AG09309 (cell line): ENCODE data around the gene ACTL9.

Experiments
- DNase-seq: peaks from one replicate; pipeline ENCODE4 v3.0.0-alpha.2; 2010; ENCODE audit warnings: low read depth
- H3K4me3 ChIP-seq: 2 replicates; pipeline ENCODE4 v1.5.1; 2011; ENCODE audit warnings: mild to moderate bottlenecking, low read depth, low read length, moderate library complexity; ENCODE audit not compliant: control insufficient read depth
- TF ChIP-seq, protein P1 (sequence below): IDR thresholded peaks from 2 replicates; pipeline ENCODE4 v1.5.1; 2011; ENCODE audit warnings: mild to moderate bottlenecking, low read depth, low read length, inconsistent platforms; ENCODE audit not compliant: insufficient read depth, control insufficient read depth; ENCODE audit errors: missing control alignments

The ACTL9 gene

DNA sequence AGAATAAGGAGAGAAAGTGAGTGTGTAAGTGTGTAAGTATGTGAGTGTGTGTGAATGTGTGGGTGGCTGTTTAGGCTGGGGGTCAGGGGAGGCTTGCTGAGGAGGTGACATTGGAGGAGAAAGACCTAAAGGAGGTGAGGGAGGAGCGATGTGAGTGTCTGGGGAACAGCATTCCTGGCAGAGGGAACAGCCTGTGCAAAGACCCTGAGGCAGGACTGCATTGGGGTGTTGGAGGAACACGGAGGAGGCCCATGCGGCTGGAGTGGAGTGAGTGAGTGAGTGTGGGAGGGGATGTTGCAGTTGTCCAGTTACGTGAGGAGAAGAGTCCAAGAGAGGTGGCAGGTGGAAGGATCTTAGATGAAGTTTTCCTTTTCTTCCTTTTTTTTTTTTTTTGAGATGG is 36.3 kb downstream of the ACTL9 start:
- no peak for DNase-seq
- TF ChIP-seq, protein P1, sequence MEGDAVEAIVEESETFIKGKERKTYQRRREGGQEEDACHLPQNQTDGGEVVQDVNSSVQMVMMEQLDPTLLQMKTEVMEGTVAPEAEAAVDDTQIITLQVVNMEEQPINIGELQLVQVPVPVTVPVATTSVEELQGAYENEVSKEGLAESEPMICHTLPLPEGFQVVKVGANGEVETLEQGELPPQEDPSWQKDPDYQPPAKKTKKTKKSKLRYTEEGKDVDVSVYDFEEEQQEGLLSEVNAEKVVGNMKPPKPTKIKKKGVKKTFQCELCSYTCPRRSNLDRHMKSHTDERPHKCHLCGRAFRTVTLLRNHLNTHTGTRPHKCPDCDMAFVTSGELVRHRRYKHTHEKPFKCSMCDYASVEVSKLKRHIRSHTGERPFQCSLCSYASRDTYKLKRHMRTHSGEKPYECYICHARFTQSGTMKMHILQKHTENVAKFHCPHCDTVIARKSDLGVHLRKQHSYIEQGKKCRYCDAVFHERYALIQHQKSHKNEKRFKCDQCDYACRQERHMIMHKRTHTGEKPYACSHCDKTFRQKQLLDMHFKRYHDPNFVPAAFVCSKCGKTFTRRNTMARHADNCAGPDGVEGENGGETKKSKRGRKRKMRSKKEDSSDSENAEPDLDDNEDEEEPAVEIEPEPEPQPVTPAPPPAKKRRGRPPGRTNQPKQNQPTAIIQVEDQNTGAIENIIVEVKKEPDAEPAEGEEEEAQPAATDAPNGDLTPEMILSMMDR: no peak
- H3K4me3 ChIP-seq: no peak overlapping the region

DNA sequence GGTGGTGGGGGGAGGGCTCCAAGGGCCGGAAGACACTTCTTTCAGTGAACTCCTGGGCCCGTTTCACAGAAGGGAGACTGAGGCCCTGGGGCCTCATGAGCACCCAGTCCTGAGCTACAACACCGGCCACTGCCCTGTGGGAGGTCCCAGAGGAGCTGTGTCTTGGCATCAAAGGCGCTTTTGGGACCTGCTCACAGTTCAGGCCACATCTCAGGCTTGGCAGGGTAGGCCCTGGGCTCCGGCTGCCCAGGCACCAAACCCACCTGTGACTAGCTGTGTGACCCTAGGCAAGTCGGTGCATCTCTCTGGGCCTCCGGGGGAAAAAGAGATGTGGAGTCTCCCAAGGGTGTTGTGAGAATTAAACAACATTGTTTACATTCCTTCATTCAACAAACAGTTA is 38.7 kb downstream of the ACTL9 start:
- DNase-seq: no peak
- TF ChIP-seq, protein P1: no peak
- no peak overlapping the region for H3K4me3 ChIP-seq

DNA sequence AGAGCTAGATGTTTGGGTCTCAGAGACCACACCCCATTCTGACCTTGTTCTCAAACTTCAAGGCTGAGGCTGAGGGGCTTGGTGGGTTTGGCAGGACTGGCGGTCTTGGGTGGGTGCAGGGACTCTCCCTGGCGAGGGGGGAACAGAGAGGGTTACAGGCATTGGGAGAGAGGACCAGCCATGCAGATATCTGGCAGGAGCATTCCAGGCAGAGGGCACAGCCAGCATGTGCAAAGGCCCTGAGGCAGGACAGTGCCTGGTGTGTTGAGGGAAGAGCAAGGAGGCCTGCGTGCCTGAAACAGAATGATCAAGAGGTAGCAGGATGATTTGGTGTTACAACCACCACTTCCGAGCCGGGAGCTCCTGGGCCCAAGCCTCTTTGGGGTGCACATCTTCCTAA is 40.7 kb downstream of the ACTL9 start:
- TF ChIP-seq, protein P1: no peak
- no peak for DNase-seq
- no peak overlapping the region for H3K4me3 ChIP-seq

DNA sequence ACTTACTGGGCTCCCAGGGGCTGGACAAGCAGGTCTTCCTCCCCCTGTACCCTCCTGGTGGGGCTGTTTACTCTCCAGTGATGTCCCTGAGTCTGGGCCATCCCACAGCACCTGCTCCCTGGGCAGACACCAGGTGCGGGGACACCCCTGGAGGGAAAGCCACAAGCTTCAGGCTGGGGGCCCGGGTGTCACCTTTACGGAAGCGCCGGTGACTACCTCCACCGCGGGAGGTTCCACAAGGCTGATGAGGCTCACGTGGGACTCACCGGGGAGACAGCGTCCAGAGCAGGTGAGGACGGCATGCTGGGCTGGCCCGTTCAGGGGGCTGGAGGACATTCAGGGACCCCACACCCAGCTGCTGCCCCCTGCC is 43.3 kb downstream of the ACTL9 start:
- TF ChIP-seq, protein P1: no peak
- DNase-seq: no peak
- no peak overlapping the region for H3K4me3 ChIP-seq

DNA sequence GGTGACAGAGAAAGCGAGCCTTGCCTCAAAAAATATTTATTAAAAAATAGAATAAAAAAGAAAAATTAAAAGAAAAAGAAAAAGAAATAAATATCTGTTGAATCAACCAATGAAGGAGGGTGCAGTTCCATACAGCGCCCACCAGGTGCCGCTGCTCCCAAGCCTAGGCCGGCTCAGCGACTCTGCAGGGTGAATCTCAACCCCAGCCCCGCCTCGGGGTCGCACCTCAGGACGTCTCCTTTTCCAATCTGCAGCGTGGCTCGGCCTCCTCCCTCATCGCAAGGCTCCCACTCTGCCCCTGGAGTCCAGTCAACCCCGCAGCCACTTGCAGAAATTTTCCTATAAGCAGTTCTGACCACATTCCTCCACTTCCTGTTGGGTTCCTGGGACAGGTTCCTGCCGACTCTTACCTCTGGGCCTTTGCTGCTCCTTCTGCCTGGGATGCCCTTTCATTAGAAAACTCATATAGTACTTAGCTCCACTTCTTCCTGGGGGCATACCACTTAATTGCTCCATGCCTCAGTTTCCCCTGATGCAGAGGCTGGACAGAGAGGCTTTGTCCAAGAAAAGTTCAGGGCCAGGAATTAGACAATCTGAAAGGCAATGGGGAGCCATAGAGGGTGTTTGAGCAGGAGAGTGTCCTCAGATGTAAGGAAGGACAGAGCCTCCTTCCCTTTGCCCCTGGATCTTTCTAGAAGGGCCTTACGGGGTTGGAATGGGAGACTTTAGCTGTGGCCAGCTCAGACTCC is 43.8 kb downstream of the ACTL9 start:
- H3K4me3 ChIP-seq: no peak overlapping the region
- DNase-seq: no peak
- TF ChIP-seq, protein P1: peak; percentile 95

DNA sequence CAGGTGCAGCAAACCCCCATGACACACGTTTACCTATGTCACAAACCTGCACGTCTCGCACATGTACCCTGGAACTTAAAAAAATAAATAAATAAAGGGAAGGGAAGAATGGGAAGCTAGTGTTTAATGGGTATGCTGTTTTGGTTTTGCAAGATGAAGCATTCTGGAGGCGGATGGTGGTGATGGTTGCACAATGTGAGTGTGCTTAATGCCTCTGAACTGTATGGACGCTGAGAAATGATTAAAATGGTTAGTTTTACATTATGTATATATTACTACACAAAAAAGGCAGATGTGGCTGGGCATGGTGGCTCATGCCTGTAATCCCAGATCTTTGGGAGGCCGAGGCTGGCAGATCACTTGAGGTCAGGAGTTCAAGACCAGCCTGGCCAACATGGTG is 50.4 kb downstream of the ACTL9 start:
- TF ChIP-seq, protein P1: no peak
- H3K4me3 ChIP-seq: no peak overlapping the region
- DNase-seq: no peak
